ENCODE measurements around the gene MAN1A2.

GRCh38 chr1:117373932-117374331 lies 6.7 kb downstream of the MAN1A2 start:
- TF ChIP-seq NR2F1 (conservative IDR thresholded peaks at IDR 0.05): no peak
- no peak for TF ChIP-seq JUNB (IDR thresholded peaks at IDR 0.05)
- no peak for TF ChIP-seq CTCF (IDR thresholded peaks at IDR 0.05 in 2 of 3, conservative IDR thresholded peaks at IDR 0.05 in 1 of 3; ENCODE audit: control insufficient read depth in 2 of 3, extremely low read depth in 1 of 3, insufficient read depth in 1 of 3, low read depth in 3 of 3, low read length in 3 of 3)
- TF ChIP-seq SRF (IDR thresholded peaks at IDR 0.05; ENCODE audit: low read depth in 2 of 2, low read length in 2 of 2): no peak
- TF ChIP-seq POLR2A (IDR thresholded peaks at IDR 0.05; ENCODE audit: low read depth, low read length): no peak
- TF ChIP-seq CREB1 (IDR thresholded peaks at IDR 0.05; ENCODE audit: low read depth): no peak
- TF ChIP-seq PAX8 (IDR thresholded peaks at IDR 0.05): no peak
- no peak for TF ChIP-seq HCFC1 (IDR thresholded peaks at IDR 0.05; ENCODE audit: low read length)
- TF ChIP-seq NBN (IDR thresholded peaks at IDR 0.05): no peak
